Measurements from ENCODE around the gene GALNT9. TPM values are rescaled to one million over a fixed set of nuclear protein-coding genes. Genes with fewer than 3 reads are reported as not detected.

Gene GALNT9
- total RNA-seq, 1 experiment from 2014 or later: 0.45 TPM

GRCh38 chr12:132217800-132218526 is 111.4 kb downstream of the GALNT9 start:
- POLR2A ChIA-PET: no interaction called here
- Mint-ChIP-seq H3K9me3 (ENCODE audit: unreplicated experiment) (peaks cover 8% of the 10 kb centered on the region), H3K4me1 (ENCODE audit: low read depth, unreplicated experiment) (peaks cover 5% of the 10 kb centered on the region), H3K4me3 (ENCODE audit: unreplicated experiment) (no peak overlapping the region), H3K36me3 (ENCODE audit: insufficient read depth, unreplicated experiment) (no peaks in the 10 kb centered on the region), H3K27ac (ENCODE audit: unreplicated experiment) (no peak overlapping the region), H3K27me3 (ENCODE audit: insufficient read depth, unreplicated experiment) (peaks cover 25% of the 10 kb centered on the region)
- CTCF ChIA-PET: no interaction called here
- no peak overlapping the region for H3K4me3 ChIP-seq (ENCODE audit: low read depth, low read length)
- no peaks in the 10 kb centered on the region for H3K9me3 ChIP-seq
- peaks cover 4% of the 10 kb centered on the region; the same call in 1 of the 2 replicates for H3K4me1 ChIP-seq
- DNase-seq: no peak
- no peak for TF ChIP-seq CTCF (IDR thresholded peaks at IDR 0.05; ENCODE audit: insufficient read depth in 1 of 2, low read depth in 1 of 2, low read length in 1 of 2, severe bottlenecking in 1 of 2, unreplicated experiment in 1 of 2)
- H3K36me3 ChIP-seq (ENCODE audit: control insufficient read depth, insufficient read depth, low read length): no peaks in the 10 kb centered on the region
- no TSS peak for BruUV-seq (replicated peaks)
- no peaks in the 10 kb centered on the region; the same call in 1 of the 2 replicates for H3K27me3 ChIP-seq (replicated peaks; ENCODE audit: control insufficient read depth, insufficient read depth, low read length)
- intact Hi-C loops (cut with micrococcal nuclease; ENCODE audit: unreplicated experiment): no loop called here

GRCh38 chr12:132217371-132217770 is 112.0 kb downstream of the GALNT9 start:
- POLR2A ChIA-PET: no interaction called here

GRCh38 chr12:132216354-132216987 is 112.9 kb downstream of the GALNT9 start:
- no peaks in the 10 kb centered on the region; the same call in 1 of the 2 replicates for H3K27me3 ChIP-seq (replicated peaks; ENCODE audit: control insufficient read depth, insufficient read depth, low read length)
- Mint-ChIP-seq H3K9me3 (ENCODE audit: unreplicated experiment) (peaks cover 8% of the 10 kb centered on the region), H3K27me3 (ENCODE audit: insufficient read depth, unreplicated experiment) (peaks cover 26% of the 10 kb centered on the region), H3K4me1 (ENCODE audit: low read depth, unreplicated experiment) (no peaks in the 10 kb centered on the region), H3K36me3 (ENCODE audit: insufficient read depth, unreplicated experiment) (no peaks in the 10 kb centered on the region), H3K4me3 (ENCODE audit: unreplicated experiment) (no peak overlapping the region), H3K27ac (ENCODE audit: unreplicated experiment) (no peak overlapping the region)
- TF ChIP-seq CTCF (IDR thresholded peaks at IDR 0.05; ENCODE audit: insufficient read depth in 1 of 2, low read depth in 1 of 2, low read length in 1 of 2, severe bottlenecking in 1 of 2, unreplicated experiment in 1 of 2): no peak
- intact Hi-C loops (cut with micrococcal nuclease; ENCODE audit: unreplicated experiment): no loop called here
- no peak for DNase-seq
- BruUV-seq (replicated peaks): no TSS peak
- no peaks in the 10 kb centered on the region for H3K36me3 ChIP-seq (ENCODE audit: control insufficient read depth, insufficient read depth, low read length)
- ChIA-PET CTCF (no interaction called here), POLR2A (no interaction called here)
- H3K4me1 ChIP-seq: no peaks in the 10 kb centered on the region
- H3K4me3 ChIP-seq (ENCODE audit: low read depth, low read length): no peak overlapping the region
- no peaks in the 10 kb centered on the region for H3K9me3 ChIP-seq

More at GRCh38 chr12:132217371-132217770, 112.0 kb downstream of the GALNT9 start:
- Histone ChIP-seq H3K9me3 (no peaks in the 10 kb centered on the region), H3K4me3 (ENCODE audit: low read depth, low read length) (no peak overlapping the region), H3K36me3 (ENCODE audit: control insufficient read depth, insufficient read depth, low read length) (no peaks in the 10 kb centered on the region), H3K4me1 (peaks cover 3% of the 10 kb centered on the region; the same call in 1 of the 2 replicates), H3K27me3 (replicated peaks; ENCODE audit: control insufficient read depth, insufficient read depth, low read length) (no peaks in the 10 kb centered on the region; the same call in 1 of the 2 replicates)
- peaks cover 25% of the 10 kb centered on the region for H3K27me3 Mint-ChIP-seq (ENCODE audit: insufficient read depth, unreplicated experiment)
- H3K9me3 Mint-ChIP-seq (ENCODE audit: unreplicated experiment): peaks cover 8% of the 10 kb centered on the region
- no peak overlapping the region for H3K4me3 Mint-ChIP-seq (ENCODE audit: unreplicated experiment)
- intact Hi-C loops (cut with micrococcal nuclease; ENCODE audit: unreplicated experiment): no loop called here
- H3K36me3 Mint-ChIP-seq (ENCODE audit: insufficient read depth, unreplicated experiment): no peaks in the 10 kb centered on the region
- BruUV-seq (replicated peaks): no TSS peak
- TF ChIP-seq CTCF (IDR thresholded peaks at IDR 0.05; ENCODE audit: insufficient read depth in 1 of 2, low read depth in 1 of 2, low read length in 1 of 2, severe bottlenecking in 1 of 2, unreplicated experiment in 1 of 2): no peak
- no peak for DNase-seq
- CTCF ChIA-PET: no interaction called here
- H3K27ac Mint-ChIP-seq (ENCODE audit: unreplicated experiment): no peak overlapping the region
- H3K4me1 Mint-ChIP-seq (ENCODE audit: low read depth, unreplicated experiment): peaks cover 3% of the 10 kb centered on the region
